Coronary artery (tissue), 2 donors: ENCODE measurements around the gene CIAO1.
A peak's percentile ranks its signal among the peaks of the same experiment; 100 is the strongest.

Source experiments
- DNase-seq: peaks from one replicate; pipeline ENCODE4 v3.0.0-alpha.2; 2017; ENCODE audit warnings: low spot score
- H3K27ac ChIP-seq, 2 donors: fragments of 200-600 bp; sonication (generic); one replicate each; pipeline ENCODE4 v1.5.1; 2016 to 2019
- H3K4me3 ChIP-seq: fragments of 200-600 bp; sonication (generic); 2 replicates; pipeline ENCODE4 v1.5.1; 2016; ENCODE audit warnings: mild to moderate bottlenecking, moderate library complexity
- CTCF ChIP-seq: fragments of 200-600 bp; sonication (generic); IDR thresholded peaks from one replicate; pipeline ENCODE4 v1.5.1; 2019; ENCODE audit warnings: antibody characterized with exemption

CIAO1 gene

GRCh38 chr2:96305091-96305978 lies 39.3 kb downstream of the CIAO1 start, which contains the start of gene SNRNP200:
TSS of gene SNRNP200 (minus strand) at chr2:96305546. CDS start at chr2:96305437, 109 bp downstream.
- Histone ChIP-seq H3K27ac (peak within 1 kb of the TSS; percentile 75 to 80), H3K4me3 (peak within 1 kb of the TSS; percentile 84)
- TF ChIP-seq CTCF, result no peak
- DNase-seq, result peak; percentile 89

- DNase-seq, result no peak
- no peak for TF ChIP-seq CTCF
Observed at GRCh38 chr2:96305979-96306308, 39.9 kb downstream of the CIAO1 start.

GRCh38 chr2:96306370-96306769 lies 40.3 kb downstream of the CIAO1 start:
- DNase-seq, result no peak
- TF ChIP-seq CTCF, result no peak
- Histone ChIP-seq H3K27ac (peak overlapping the region in 1 of 2 donors; percentile 75), H3K4me3 (peak overlapping the region; percentile 84)

More at GRCh38 chr2:96305979-96306308, 39.9 kb downstream of the CIAO1 start:
- H3K4me3 ChIP-seq, result peak overlapping the region; percentile 84
- peak overlapping the region; percentile 75 to 80 for H3K27ac ChIP-seq

- TF ChIP-seq CTCF, result no peak
- Histone ChIP-seq H3K27ac (no peak overlapping the region), H3K4me3 (no peak overlapping the region)
- no peak for DNase-seq
Observed at GRCh38 chr2:96308248-96308647, 42.2 kb downstream of the CIAO1 start.

- no peak for DNase-seq
- Histone ChIP-seq H3K27ac (no peak overlapping the region), H3K4me3 (no peak overlapping the region)
- TF ChIP-seq CTCF, result no peak
Observed at GRCh38 chr2:96315005-96315399, 49.0 kb downstream of the CIAO1 start.

GRCh38 chr2:96315400-96316071 lies 49.5 kb downstream of the CIAO1 start:
- no peak for TF ChIP-seq CTCF
- Histone ChIP-seq H3K27ac (no peak overlapping the region), H3K4me3 (no peak overlapping the region)
- no peak for DNase-seq

GRCh38 chr2:96316999-96317398 lies 51.0 kb downstream of the CIAO1 start:
- no peak for DNase-seq
- H3K27ac ChIP-seq, result no peak overlapping the region
- TF ChIP-seq CTCF, result no peak
- H3K4me3 ChIP-seq, result no peak overlapping the region
